Body of pancreas (tissue), 4 donors: ENCODE results near the gene TNFAIP6.

ENCODE experiments used
- CTCF ChIP-seq, 7 experiments: fragments of 450-650 bp in 4 of 7; fragments of 200-600 bp in 3 of 7; sonication (generic) in 3 of 7; IDR thresholded peaks; one replicate each; pipeline ENCODE4 v1.5.1; 2016 to 2019; ENCODE audit warnings: antibody characterized with exemption in 7 of 7
- POLR2A ChIP-seq, 3 donors: fragments of 450-650 bp; IDR thresholded peaks; one replicate each; pipeline ENCODE4 v1.6.1; 2016; ENCODE audit warnings: antibody characterized with exemption in 3 of 3, mild to moderate bottlenecking in 2 of 3

GRCh38 chr2:151359768-151360461, 2.5 kb downstream of the TNFAIP6 start:
- no peak for TF ChIP-seq CTCF (IDR thresholded peaks at IDR 0.05)
- TF ChIP-seq POLR2A (IDR thresholded peaks at IDR 0.05), result no peak
